SU-DHL-6 (cell line): Measurements from ENCODE around the gene TES.

Experiments used
- CTCF ChIP-seq: fragments of 200-600 bp; sonication (generic); IDR thresholded peaks from one replicate; pipeline ENCODE4 v1.5.1; 2017; ENCODE audit warnings: antibody characterized with exemption, mild to moderate bottlenecking, low read length, moderate library complexity; ENCODE audit not compliant: insufficient read depth, poor library complexity, severe bottlenecking
- EZH2phosphoT487 ChIP-seq: fragments of 200-600 bp; sonication (generic), shearing (Covaris generic); conservative IDR thresholded peaks from 2 replicates; pipeline ENCODE4 v1.6.1; 2018; ENCODE audit warnings: mild to moderate bottlenecking, antibody characterized with exemption, low read length, moderate library complexity, mixed read lengths

GRCh38 chr7:116305485-116306408, 95.4 kb downstream of the TES start:
- TF ChIP-seq CTCF (no peak), EZH2phosphoT487 (no peak)
